Measurements from ENCODE around the gene TAGLN.
A peak's percentile ranks its signal among the peaks of the same experiment; 100 is the strongest.
"Not testable (repeated sequence)": the region's sequence is repeated elsewhere in the genome, so short reads cannot be mapped to it uniquely, and the experiment has no call there.

Gene TAGLN

GRCh38 chr11:117181586-117182550 lies 17.3 kb upstream of the TAGLN start:
- no peak for DNase-seq

GRCh38 chr11:117182551-117182935 lies 16.6 kb upstream of the TAGLN start:
- DNase-seq: no peak

GRCh38 chr11:117183178-117183577 lies 16.0 kb upstream of the TAGLN start:
- DNase-seq: not testable (repeated sequence)

GRCh38 chr11:117183724-117184349 lies 15.3 kb upstream of the TAGLN start:
- no peak for DNase-seq

GRCh38 chr11:117185736-117186430 lies 13.3 kb upstream of the TAGLN start:
- DNase-seq: peak; percentile 69

- DNase-seq: no peak
Observed at GRCh38 chr11:117186431-117186761, 12.8 kb upstream of the TAGLN start.

- DNase-seq: no peak
Observed at GRCh38 chr11:117187007-117187406, 12.2 kb upstream of the TAGLN start.

GRCh38 chr11:117187428-117187798 lies 11.8 kb upstream of the TAGLN start:
- DNase-seq: no peak

- no peak for DNase-seq
Observed at GRCh38 chr11:117187799-117188481, 11.2 kb upstream of the TAGLN start.

- DNase-seq: peak; percentile 48
Observed at GRCh38 chr11:117188620-117189081, 10.5 kb upstream of the TAGLN start.

- peak; percentile 95 for DNase-seq
Observed at GRCh38 chr11:117189191-117189940, 9.8 kb upstream of the TAGLN start.

GRCh38 chr11:117189941-117190544 lies 9.1 kb upstream of the TAGLN start:
- no peak for DNase-seq

GRCh38 chr11:117191680-117192400 lies 7.3 kb upstream of the TAGLN start:
- no peak for DNase-seq

- no peak for DNase-seq
Observed at GRCh38 chr11:117192401-117192875, 6.7 kb upstream of the TAGLN start.

- no peak for DNase-seq
Observed at GRCh38 chr11:117193130-117194020, 5.8 kb upstream of the TAGLN start.

- DNase-seq: no peak
Observed at GRCh38 chr11:117194267-117194666, 4.9 kb upstream of the TAGLN start.

GRCh38 chr11:117195258-117195657 lies 3.9 kb upstream of the TAGLN start:
- no peak for DNase-seq

GRCh38 chr11:117195761-117196160 lies 3.4 kb upstream of the TAGLN start:
- DNase-seq: no peak

- no peak for DNase-seq
Observed at GRCh38 chr11:117197006-117197405, 2.2 kb upstream of the TAGLN start.
